Measurements from ENCODE around the gene RBMS3.

DNA sequence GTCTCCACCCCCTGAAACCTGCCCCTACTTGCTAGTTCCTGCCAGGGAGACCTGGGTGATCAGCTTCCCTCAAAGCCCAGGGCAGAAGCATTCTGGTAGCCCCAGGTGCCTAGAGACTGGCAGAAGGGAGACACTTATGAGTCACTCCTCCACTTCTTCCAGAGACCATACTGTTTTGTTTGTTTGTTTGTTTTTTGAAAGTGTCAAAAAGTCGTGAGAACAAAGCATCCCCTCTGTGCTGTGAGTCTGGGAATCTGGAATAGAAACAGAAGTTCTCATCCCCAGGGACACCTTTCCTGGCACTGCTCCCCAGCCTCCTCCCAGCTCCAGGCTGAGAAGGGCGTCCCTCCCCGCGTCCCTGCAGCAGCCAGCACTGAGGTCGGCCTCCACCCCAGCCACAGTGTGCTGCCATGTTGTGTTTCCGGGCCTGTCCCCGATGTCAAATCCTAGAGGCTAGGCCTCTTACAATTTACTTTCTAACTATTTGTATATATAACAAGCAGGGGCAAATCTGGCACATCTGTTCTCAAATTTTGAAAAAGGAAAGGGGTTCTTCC, 573.0 kb downstream of the RBMS3 start:
- no peak for TF ChIP-seq CTCF (IDR thresholded peaks at IDR 0.05)
- no peak for TF ChIP-seq POLR2A (IDR thresholded peaks at IDR 0.05)
